ENCODE data around the gene B4GALNT3.

Gene B4GALNT3

GRCh38 chr12:545835-546234, 86.1 kb downstream of the B4GALNT3 start:
- no peak for DNase-seq (ENCODE audit: extremely low read depth, low read depth)
- TF ChIP-seq CTCF (IDR thresholded peaks at IDR 0.05; ENCODE audit: low read depth, low read length), result no peak

- no peak for DNase-seq (ENCODE audit: extremely low read depth, low read depth)
- no peak for TF ChIP-seq CTCF (IDR thresholded peaks at IDR 0.05; ENCODE audit: low read depth, low read length)
Observed at GRCh38 chr12:546265-546919, 86.7 kb downstream of the B4GALNT3 start.

DNA sequence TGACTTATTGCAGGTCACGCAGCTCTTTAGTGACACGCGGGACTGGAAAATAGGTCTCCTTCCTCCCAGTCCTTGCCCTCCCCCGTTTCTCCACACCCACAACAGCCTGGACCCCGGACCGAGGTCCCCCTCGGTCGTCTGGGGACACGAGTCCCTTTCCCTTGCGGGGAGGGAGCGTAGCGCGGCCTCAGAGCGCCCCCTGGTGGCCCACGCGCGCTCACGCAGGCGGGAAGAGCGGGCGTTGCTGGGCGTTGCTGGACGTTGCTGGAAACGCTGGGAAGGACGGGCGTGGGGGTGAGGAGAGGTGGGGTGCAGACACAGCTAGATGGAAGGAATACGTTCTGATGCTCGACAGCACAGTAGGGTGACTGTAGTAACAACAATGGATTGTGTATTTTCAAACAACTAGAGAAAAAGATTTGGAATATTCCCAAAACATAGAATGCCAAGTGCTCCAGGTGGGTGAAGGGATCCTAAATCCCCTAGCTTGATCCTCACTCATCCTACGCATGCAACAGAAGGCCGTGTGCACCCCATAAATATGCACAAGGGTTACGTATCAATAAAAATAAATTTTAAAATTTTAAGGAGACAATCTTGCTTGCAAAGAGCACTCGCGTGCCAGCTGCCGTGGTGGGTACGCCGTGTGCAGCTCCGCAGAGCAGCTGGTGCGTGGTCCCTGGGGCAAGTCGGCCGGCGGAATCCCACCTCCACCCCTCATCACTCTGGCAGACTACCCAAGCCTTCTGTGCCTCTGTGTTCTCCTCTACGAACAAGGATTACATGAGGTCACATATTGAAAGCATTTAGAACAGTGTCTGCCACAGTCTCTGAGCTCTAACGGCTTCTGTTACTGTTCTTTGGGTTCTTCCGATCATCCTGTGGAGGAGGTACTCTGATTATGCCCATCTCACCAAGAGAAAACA, 87.4 kb downstream of the B4GALNT3 start:
- TF ChIP-seq CTCF (IDR thresholded peaks at IDR 0.05; ENCODE audit: low read depth, low read length), result no peak; the same call in none of the 2 replicates
- DNase-seq (ENCODE audit: extremely low read depth, low read depth), result no peak

- no peak for DNase-seq (ENCODE audit: extremely low read depth, low read depth)
- TF ChIP-seq CTCF (IDR thresholded peaks at IDR 0.05; ENCODE audit: low read depth, low read length), result no peak
Observed at GRCh38 chr12:547883-548470, 88.2 kb downstream of the B4GALNT3 start.

DNA sequence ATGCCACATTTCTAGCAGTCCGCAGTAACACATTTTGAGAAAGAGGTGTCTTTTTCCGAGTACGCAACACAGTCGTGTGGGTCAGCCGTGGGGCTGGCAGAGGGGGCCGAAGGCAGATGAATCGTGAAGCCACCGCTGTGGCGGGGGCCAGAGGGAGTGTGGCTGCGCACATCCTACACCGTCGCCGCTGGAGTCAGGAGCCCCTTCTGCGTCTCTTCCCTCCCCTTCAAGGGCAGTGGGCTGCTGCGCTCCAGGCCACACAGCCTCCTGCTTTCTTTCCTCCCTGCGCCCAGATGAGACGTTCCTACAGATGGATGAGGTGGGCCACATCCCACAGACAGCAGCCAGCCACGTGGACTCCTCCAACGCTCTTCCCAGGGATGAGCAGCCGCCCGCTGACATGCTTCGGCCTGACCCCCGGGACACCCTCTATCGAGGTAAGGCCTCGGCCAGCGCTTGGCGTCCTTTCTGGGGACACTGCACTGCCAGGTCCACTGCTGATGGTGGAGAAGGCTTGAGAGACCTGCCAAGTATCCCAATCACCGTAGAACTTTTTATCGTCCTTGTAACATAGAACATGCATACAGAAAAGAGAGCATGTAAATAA, 89.8 kb downstream of the B4GALNT3 start:
- no peak for DNase-seq (ENCODE audit: extremely low read depth, low read depth)
- no peak for TF ChIP-seq CTCF (IDR thresholded peaks at IDR 0.05; ENCODE audit: low read depth, low read length)

DNA sequence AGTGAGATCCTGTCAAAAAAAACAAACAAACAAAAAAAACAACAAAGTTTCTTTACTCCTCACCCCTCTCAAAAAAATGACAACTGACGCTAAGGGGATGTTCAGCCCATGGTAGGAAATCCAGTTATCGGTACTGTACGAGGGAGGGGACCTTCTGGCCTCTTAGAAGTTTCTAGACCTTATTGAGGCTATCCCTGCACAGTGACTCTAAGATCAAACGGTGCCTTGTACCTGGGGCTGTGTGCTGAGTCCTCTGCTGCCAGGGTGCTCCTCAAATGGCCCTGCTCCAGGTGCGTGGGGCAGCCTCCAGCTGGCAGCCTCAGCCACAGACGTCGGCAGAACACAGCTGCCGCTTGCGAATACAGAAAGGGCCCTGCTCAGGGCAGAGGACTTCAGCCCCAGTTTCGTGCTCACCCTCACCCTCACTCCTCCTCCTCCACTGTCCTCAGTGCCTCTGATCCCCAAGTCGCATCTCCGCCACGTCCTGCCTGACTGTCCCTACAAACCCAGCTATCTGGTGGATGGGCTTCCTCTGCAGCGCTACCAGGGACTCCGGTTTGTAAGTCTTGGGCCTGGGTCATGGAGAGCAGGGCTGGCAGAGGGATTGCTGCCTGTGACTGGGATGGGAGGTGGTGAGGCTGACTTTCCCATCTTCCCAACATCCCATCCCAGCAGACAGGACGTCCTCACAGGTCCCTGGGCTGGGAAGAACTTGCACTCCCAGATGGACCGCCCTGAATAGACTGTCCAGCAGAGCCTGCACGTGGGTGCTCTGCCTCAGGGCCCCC, 90.9 kb downstream of the B4GALNT3 start:
- no peak for TF ChIP-seq CTCF (IDR thresholded peaks at IDR 0.05; ENCODE audit: low read depth, low read length)
- no peak for DNase-seq (ENCODE audit: extremely low read depth, low read depth)

All from AG09319 (cell line).